Measurements from ENCODE around the gene DNAH5. TPM values are rescaled to one million over a fixed set of nuclear protein-coding genes. Genes with fewer than 3 reads are reported as not detected.

DNAH5 gene
- total RNA-seq, 1 experiment from 2014 or later, result 8.0 TPM

- Histone ChIP-seq H3K36me3 (ENCODE audit: control insufficient read depth, insufficient read depth, low read length) (no peaks in the 10 kb centered on the region), H3K27me3 (ENCODE audit: control insufficient read depth, insufficient read depth, low read length) (no peaks in the 10 kb centered on the region), H3K9me3 (ENCODE audit: control insufficient read depth, insufficient read depth, low read depth, low read length) (no peaks in the 10 kb centered on the region), H3K4me1 (ENCODE audit: control insufficient read depth, insufficient read depth, low read length) (no peaks in the 10 kb centered on the region), H3K27ac (ENCODE audit: low read length) (no peak overlapping the region), H3K4me3 (ENCODE audit: low read depth in 2 of 2, low read length in 2 of 2) (no peak overlapping the region)
- ChIA-PET CTCF (no interaction called here), POLR2A (no interaction called here)
- no TSS peak for BruUV-seq (replicated peaks)
- TF ChIP-seq REST (IDR thresholded peaks at IDR 0.05; ENCODE audit: insufficient read depth in 1 of 2, low read depth in 2 of 2, low read length in 1 of 2), result no peak
- TF ChIP-seq CTCF (IDR thresholded peaks at IDR 0.05), result no peak
- TF ChIP-seq SIN3A (IDR thresholded peaks at IDR 0.05; ENCODE audit: borderline replicate concordance, insufficient read depth, low read depth, low read length), result no peak
- no peak for TF ChIP-seq TCF7L2 (IDR thresholded peaks at IDR 0.05; ENCODE audit: low read depth, low read length)
- intact Hi-C loops (cut with micrococcal nuclease; ENCODE audit: unreplicated experiment), result no loop called here
- DNase-seq (ENCODE audit: low read depth, low spot score) (no peak), ATAC-seq (no peak)
- in situ Hi-C loops (cut with HindIII; ENCODE audit: low pct_unique_long_range_greater_than_20kb, low sequenced_read_pairs), result no loop called here
Observed at GRCh38 chr5:13865312-13865711, 79.2 kb downstream of the DNAH5 start.

- TF ChIP-seq REST (IDR thresholded peaks at IDR 0.05; ENCODE audit: insufficient read depth in 1 of 2, low read depth in 2 of 2, low read length in 1 of 2), result no peak
- TF ChIP-seq TCF7L2 (IDR thresholded peaks at IDR 0.05; ENCODE audit: low read depth, low read length), result no peak
- TF ChIP-seq SIN3A (IDR thresholded peaks at IDR 0.05; ENCODE audit: borderline replicate concordance, insufficient read depth, low read depth, low read length), result no peak
- TF ChIP-seq POLR2AphosphoS5 (IDR thresholded peaks at IDR 0.05; ENCODE audit: low read depth, low read length), result no peak
- no peak for TF ChIP-seq CTCF (IDR thresholded peaks at IDR 0.05)
- no peaks in the 10 kb centered on the region for H3K27me3 ChIP-seq (ENCODE audit: control insufficient read depth, insufficient read depth, low read length)
- ATAC-seq, result no peak
- BruUV-seq (replicated peaks), result no TSS peak
- no peaks in the 10 kb centered on the region for H3K9me3 ChIP-seq (ENCODE audit: control insufficient read depth, insufficient read depth, low read depth, low read length)
- H3K4me3 ChIP-seq (ENCODE audit: low read depth in 2 of 2, low read length in 2 of 2), result no peak overlapping the region
- in situ Hi-C loops (cut with HindIII; ENCODE audit: low pct_unique_long_range_greater_than_20kb, low sequenced_read_pairs) (no loop called here), intact Hi-C loops (cut with micrococcal nuclease; ENCODE audit: unreplicated experiment) (no loop called here)
- CTCF ChIA-PET, result no interaction called here
- H3K36me3 ChIP-seq (ENCODE audit: control insufficient read depth, insufficient read depth, low read length), result no peaks in the 10 kb centered on the region
- POLR2A ChIA-PET, result no interaction called here
- no peak for DNase-seq (ENCODE audit: low read depth, low spot score)
- no peaks in the 10 kb centered on the region for H3K4me1 ChIP-seq (ENCODE audit: control insufficient read depth, insufficient read depth, low read length)
- no peak overlapping the region for H3K27ac ChIP-seq (ENCODE audit: low read length)
Observed at GRCh38 chr5:13860146-13860545, 84.3 kb downstream of the DNAH5 start.
